Measurements from ENCODE around the gene STAT3.
A peak's percentile ranks its signal among the peaks of the same experiment; 100 is the strongest.

STAT3 gene

GRCh38 chr17:42313389-42313772 lies 74.9 kb downstream of the STAT3 start:
- no peak for TF ChIP-seq CTCF (IDR thresholded peaks at IDR 0.05)

- peak; percentile 70 for TF ChIP-seq CTCF (IDR thresholded peaks at IDR 0.05)
These were observed 75.7 kb downstream of the STAT3 start for GRCh38 chr17:42312285-42313130.

GRCh38 chr17:42312035-42312284 lies 76.3 kb downstream of the STAT3 start:
- no peak for TF ChIP-seq CTCF (IDR thresholded peaks at IDR 0.05)

- no peak for TF ChIP-seq CTCF (IDR thresholded peaks at IDR 0.05)
These were observed 76.8 kb downstream of the STAT3 start for GRCh38 chr17:42311240-42312034.

- TF ChIP-seq CTCF (IDR thresholded peaks at IDR 0.05) = no peak
These were observed 77.4 kb downstream of the STAT3 start for GRCh38 chr17:42310787-42311215.

- no peak for TF ChIP-seq CTCF (IDR thresholded peaks at IDR 0.05)
These were observed 78.1 kb downstream of the STAT3 start for GRCh38 chr17:42309986-42310786.

GRCh38 chr17:42309142-42309541 lies 79.1 kb downstream of the STAT3 start:
- no peak for TF ChIP-seq CTCF (IDR thresholded peaks at IDR 0.05)
